GM19468 (cell line): ENCODE data around the gene STAM.
"Not testable (repeated sequence)": the region's sequence is repeated elsewhere in the genome, so short reads cannot be mapped to it uniquely, and the experiment has no call there.

Experiments used
- ATAC-seq: cut with Tn5 transposase; IDR thresholded peaks from one replicate; pipeline ENCODE4 v1.9.1; 2021; ENCODE audit warnings: mild to moderate bottlenecking, moderate library complexity, moderate number of reproducible peaks; ENCODE audit not compliant: unreplicated experiment; ENCODE audit errors: extremely low read depth

The STAM gene

GRCh38 chr10:17716161-17716560, 72.2 kb downstream of the STAM start:
- ATAC-seq, result no peak

GRCh38 chr10:17722317-17723014, 78.5 kb downstream of the STAM start:
- not testable (repeated sequence) for ATAC-seq

GRCh38 chr10:17725703-17726102, 81.8 kb downstream of the STAM start:
- no peak for ATAC-seq

GRCh38 chr10:17729630-17730029, 85.7 kb downstream of the STAM start:
- no peak for ATAC-seq

- no peak for ATAC-seq
Observed at GRCh38 chr10:17730667-17731066, 86.7 kb downstream of the STAM start.

GRCh38 chr10:17731331-17732020, 87.5 kb downstream of the STAM start:
- no peak for ATAC-seq

- ATAC-seq, result no peak
Observed at GRCh38 chr10:17733620-17734019, 89.7 kb downstream of the STAM start.

GRCh38 chr10:17734432-17735080, 90.6 kb downstream of the STAM start:
- no peak for ATAC-seq

- ATAC-seq, result no peak
Observed at GRCh38 chr10:17735166-17735941, 91.4 kb downstream of the STAM start.

- no peak for ATAC-seq
Observed at GRCh38 chr10:17736223-17736622, 92.3 kb downstream of the STAM start.

GRCh38 chr10:17737027-17737965, 93.3 kb downstream of the STAM start:
- ATAC-seq, result no peak

- no peak for ATAC-seq
Observed at GRCh38 chr10:17740668-17741067, 96.7 kb downstream of the STAM start.

GRCh38 chr10:17742918-17743317, 99.0 kb downstream of the STAM start:
- no peak for ATAC-seq

- ATAC-seq, result no peak
Observed at GRCh38 chr10:17743437-17743836, 99.5 kb downstream of the STAM start.

- no peak for ATAC-seq
Observed at GRCh38 chr10:17744341-17744861, 100.5 kb downstream of the STAM start.

GRCh38 chr10:17747883-17748550, 104.1 kb downstream of the STAM start:
- ATAC-seq, result no peak

GRCh38 chr10:17749890-17750289, 105.9 kb downstream of the STAM start:
- ATAC-seq, result no peak

GRCh38 chr10:17751781-17752445, 108.0 kb downstream of the STAM start, which contains the start of gene TMEM236:
Gene TMEM236 (plus strand): TSS chr10:17752201. CDS start chr10:17752296, 95 bp downstream.
- ATAC-seq, result no peak
